HG03565 (cell line): ENCODE data around the gene CSRNP3.

Experiments
- ATAC-seq: cut with Tn5 transposase; IDR thresholded peaks from one replicate; pipeline ENCODE4 v1.9.1; 2021; ENCODE audit warnings: mild to moderate bottlenecking, moderate library complexity; ENCODE audit not compliant: unreplicated experiment

Gene CSRNP3

GRCh38 chr2:165470361-165470760 lies 863 bp downstream of the CSRNP3 start:
- no peak for ATAC-seq

GRCh38 chr2:165471349-165471950 lies 2.0 kb downstream of the CSRNP3 start:
- ATAC-seq: no peak

GRCh38 chr2:165472922-165473321 lies 3.4 kb downstream of the CSRNP3 start:
- ATAC-seq: no peak

- ATAC-seq: no peak
Measured at GRCh38 chr2:165474619-165475276, 5.2 kb downstream of the CSRNP3 start.

GRCh38 chr2:165475277-165476004 lies 5.9 kb downstream of the CSRNP3 start:
- no peak for ATAC-seq

GRCh38 chr2:165479856-165480255 lies 10.4 kb downstream of the CSRNP3 start:
- no peak for ATAC-seq

- no peak for ATAC-seq
Measured at GRCh38 chr2:165494573-165494972, 25.1 kb downstream of the CSRNP3 start.

- no peak for ATAC-seq
Measured at GRCh38 chr2:165497659-165498317, 28.3 kb downstream of the CSRNP3 start.

GRCh38 chr2:165499131-165499530 lies 29.6 kb downstream of the CSRNP3 start:
- no peak for ATAC-seq

GRCh38 chr2:165500001-165500400 lies 30.5 kb downstream of the CSRNP3 start:
- ATAC-seq: no peak

GRCh38 chr2:165500816-165501215 lies 31.3 kb downstream of the CSRNP3 start:
- no peak for ATAC-seq

GRCh38 chr2:165505514-165505913 lies 36.0 kb downstream of the CSRNP3 start:
- ATAC-seq: no peak

- ATAC-seq: no peak
Measured at GRCh38 chr2:165508927-165509326, 39.4 kb downstream of the CSRNP3 start.

GRCh38 chr2:165513479-165513878 lies 44.0 kb downstream of the CSRNP3 start:
- ATAC-seq: no peak

GRCh38 chr2:165518611-165519010 lies 49.1 kb downstream of the CSRNP3 start:
- no peak for ATAC-seq

GRCh38 chr2:165522719-165523118 lies 53.2 kb downstream of the CSRNP3 start:
- ATAC-seq: no peak

GRCh38 chr2:165524720-165525119 lies 55.2 kb downstream of the CSRNP3 start:
- no peak for ATAC-seq

GRCh38 chr2:165528691-165529090 lies 59.2 kb downstream of the CSRNP3 start:
- no peak for ATAC-seq

- no peak for ATAC-seq
Measured at GRCh38 chr2:165529130-165529529, 59.6 kb downstream of the CSRNP3 start.

- ATAC-seq: no peak
Measured at GRCh38 chr2:165533331-165533730, 63.8 kb downstream of the CSRNP3 start.

GRCh38 chr2:165535471-165535870 lies 66.0 kb downstream of the CSRNP3 start:
- no peak for ATAC-seq
